Stimulated activated CD8-positive, alpha-beta memory T cell treated with anti-CD3 and anti-CD28 coated beads, Interleukin-4, amount 100 ng/mL, for 4 hours (primary cell): Measurements from ENCODE around the gene BIVM.

ENCODE experiments used
- DNase-seq, 2 donors: peaks; one replicate each; pipeline ENCODE4 v3.0.0-alpha.2; 2020; ENCODE audit warnings: low read depth in 2 of 2, low spot score in 1 of 2

Gene BIVM

DNA sequence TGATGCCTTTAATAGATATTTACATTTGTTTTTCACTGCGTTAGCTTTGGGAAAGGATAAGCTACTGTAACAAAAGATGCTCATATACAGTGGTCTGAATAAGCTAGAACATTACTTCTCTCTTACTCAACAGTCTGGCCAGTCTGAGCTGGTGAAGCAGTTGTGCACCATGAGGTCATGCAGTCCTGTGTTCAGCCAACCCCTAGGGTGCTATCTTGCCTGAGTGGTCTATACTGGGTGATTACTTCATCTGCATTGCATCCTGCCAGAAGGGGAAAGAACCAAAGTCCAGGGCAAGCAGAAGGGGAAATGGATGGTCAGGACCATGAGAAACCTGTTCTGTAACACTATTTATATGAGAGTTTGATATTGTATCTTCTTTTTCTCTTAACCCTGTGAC is 78.4 kb downstream of the BIVM start:
- no peak for DNase-seq

DNA sequence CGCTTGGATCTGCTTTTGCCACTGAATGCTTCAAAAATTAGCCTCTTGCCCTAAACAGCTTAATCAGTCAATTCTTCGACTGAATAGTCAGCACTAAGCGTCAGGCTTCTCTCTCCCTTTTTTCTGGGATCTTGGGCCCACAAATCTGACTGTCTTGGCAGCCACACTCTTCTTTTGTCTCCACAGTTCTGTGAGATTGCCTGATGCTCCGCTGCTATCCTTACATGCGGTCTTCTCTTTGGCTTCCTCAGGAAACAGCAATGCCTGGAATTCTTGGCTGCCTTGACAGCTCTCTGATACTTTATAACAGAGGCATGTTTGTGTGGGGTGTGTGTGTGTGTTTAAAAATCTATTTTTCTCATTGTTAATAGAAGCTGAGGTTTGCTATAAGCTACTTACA is 79.6 kb downstream of the BIVM start:
- no peak for DNase-seq

DNA sequence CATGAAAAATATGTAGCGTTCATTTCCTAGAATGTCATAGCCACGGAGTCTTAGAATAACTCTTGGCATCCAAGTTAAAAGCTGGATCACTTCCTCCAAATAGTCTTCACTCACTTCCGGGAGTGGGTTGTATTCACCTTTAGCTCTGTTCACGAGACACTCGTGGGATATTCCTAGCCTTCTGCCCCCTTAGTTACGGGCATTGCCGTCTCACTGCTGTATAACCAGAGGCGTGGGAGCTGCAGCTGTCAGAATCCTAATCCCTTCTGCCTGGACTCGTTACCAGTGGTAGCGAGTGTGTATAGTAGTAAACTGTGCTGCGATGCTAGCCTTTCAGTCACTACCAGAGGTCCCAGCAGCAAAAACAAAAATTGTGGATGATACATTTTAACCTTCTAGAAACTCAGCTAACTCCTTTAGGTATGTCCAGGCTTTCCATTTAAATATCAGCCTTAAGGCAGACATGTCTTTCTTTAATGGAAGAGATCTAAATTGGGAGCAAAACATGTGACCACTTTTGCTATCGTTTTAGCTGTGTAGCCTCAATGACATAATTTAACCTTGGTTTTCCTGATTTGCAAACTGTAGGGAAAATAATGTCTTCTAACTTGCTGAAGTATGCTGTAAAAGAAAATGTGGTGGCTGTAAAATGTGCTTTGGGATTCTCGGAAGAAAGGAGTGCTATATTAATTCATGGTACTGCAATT is 81.0 kb downstream of the BIVM start:
- DNase-seq = no peak

DNA sequence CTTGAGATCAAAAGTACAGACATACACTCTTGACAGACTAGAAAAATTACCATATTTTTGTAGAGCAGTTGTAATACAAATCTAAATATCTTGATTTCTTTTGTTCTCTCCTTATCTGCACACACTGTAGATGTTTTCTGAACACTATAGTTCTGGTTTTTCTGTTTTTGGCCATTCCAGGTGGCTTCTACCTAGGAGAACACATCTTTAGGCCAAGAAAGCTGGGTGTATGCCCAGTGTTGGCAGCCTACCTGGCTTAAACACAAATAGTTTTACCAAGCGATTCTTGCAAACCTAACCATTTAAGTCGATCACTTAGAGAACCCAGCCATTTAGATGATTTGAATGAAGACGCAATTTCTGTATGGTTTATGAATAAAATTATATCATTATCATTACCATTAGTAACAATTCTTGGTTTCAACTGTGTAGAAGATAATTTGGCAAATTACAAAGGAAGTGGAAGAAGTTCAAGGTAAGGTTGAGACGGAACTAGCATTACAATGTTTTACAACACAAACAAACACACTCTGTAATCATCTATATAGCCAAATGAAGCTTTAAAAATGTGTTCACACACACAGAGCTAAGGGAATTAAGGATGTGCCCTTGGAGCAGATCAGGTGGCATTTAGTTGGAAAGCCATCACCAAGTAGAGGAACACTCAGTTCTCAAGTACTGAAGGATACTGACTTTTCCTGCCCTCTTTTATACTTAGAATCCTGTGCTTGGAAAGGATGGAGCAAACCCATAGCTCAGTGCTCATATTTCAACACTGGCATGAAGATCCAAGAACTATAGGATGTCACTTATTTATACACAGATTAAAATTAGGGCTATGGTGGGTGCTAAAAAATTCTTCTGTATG is 83.1 kb downstream of the BIVM start:
- no peak for DNase-seq
